LNCaP clone FGC (cell line): Measurements from ENCODE around the gene IL17RC.

Experiments
- DNase-seq: peaks from one replicate; pipeline ENCODE4 v3.0.0-alpha.2; 2011; ENCODE audit warnings: low read depth
- H3K4me3 ChIP-seq: 2 replicates; pipeline ENCODE4 v1.5.1; 2011; ENCODE audit warnings: mild to moderate bottlenecking, low read depth, low read length, control low read depth
- TF ChIP-seq, protein P1 (sequence below): IDR thresholded peaks from 2 replicates; pipeline ENCODE4 v1.5.1; 2012; ENCODE audit warnings: mild to moderate bottlenecking; ENCODE audit not compliant: control insufficient read depth, insufficient read depth; ENCODE audit errors: extremely low read depth

Gene IL17RC

GRCh38 chr3:9878700-9879099 lies 38.2 kb upstream of the IL17RC start:
- DNase-seq, result no peak
- no peak overlapping the region for H3K4me3 ChIP-seq
- TF ChIP-seq, protein P1, sequence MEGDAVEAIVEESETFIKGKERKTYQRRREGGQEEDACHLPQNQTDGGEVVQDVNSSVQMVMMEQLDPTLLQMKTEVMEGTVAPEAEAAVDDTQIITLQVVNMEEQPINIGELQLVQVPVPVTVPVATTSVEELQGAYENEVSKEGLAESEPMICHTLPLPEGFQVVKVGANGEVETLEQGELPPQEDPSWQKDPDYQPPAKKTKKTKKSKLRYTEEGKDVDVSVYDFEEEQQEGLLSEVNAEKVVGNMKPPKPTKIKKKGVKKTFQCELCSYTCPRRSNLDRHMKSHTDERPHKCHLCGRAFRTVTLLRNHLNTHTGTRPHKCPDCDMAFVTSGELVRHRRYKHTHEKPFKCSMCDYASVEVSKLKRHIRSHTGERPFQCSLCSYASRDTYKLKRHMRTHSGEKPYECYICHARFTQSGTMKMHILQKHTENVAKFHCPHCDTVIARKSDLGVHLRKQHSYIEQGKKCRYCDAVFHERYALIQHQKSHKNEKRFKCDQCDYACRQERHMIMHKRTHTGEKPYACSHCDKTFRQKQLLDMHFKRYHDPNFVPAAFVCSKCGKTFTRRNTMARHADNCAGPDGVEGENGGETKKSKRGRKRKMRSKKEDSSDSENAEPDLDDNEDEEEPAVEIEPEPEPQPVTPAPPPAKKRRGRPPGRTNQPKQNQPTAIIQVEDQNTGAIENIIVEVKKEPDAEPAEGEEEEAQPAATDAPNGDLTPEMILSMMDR, result no peak

GRCh38 chr3:9879830-9880549 lies 36.9 kb upstream of the IL17RC start, which contains the start of gene CIDEC:
Gene CIDEC (minus strand): TSS chr3:9880253. CDS start chr3:9878486, 1,767 bp downstream.
- H3K4me3 ChIP-seq, result no peak within 1 kb of the TSS
- DNase-seq, result no peak
- TF ChIP-seq, protein P1, result no peak

GRCh38 chr3:9881441-9881840 lies 35.5 kb upstream of the IL17RC start:
- TF ChIP-seq, protein P1, result no peak
- DNase-seq, result no peak
- H3K4me3 ChIP-seq, result no peak overlapping the region

DNA sequence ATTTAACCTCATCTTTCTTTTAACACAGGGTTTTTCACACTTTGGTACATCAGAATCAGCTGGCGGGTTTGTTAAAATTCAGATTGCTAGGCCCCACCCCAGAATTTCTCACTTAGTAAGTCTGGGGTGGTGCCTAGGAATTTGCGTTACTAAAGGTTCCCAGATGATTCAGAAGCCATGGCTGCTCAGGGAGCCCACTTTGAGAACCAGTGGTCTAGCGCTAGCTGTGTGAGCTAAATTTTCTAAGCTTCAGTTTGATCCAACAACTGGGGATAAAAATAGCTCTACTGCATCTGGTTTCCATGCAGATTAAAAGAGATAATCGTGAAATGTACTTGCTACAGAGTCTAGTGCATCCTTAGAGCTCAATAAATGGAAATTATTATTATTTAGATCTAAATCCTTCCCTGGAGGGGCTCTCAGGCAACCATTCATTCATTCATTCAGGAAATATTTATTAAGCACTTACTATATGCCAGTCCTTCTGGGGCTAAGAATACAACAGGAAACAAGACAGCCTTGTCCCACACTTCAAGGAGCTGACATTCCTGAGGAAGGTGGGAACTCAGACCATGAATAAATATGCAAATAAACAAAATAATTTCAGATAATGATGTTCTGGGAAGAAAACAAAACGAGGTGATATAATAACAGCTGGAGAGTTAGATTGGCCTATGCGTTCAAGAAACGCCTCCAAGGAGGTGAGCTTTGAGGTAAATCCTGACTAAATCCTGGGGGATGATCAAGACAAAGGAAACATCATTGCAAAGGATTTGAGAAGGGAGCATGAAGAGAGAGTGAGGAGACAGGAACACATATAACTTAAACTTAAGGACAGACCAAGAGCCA lies 33.0 kb upstream of the IL17RC start:
- TF ChIP-seq, protein P1, result no peak
- DNase-seq, result no peak
- no peak overlapping the region for H3K4me3 ChIP-seq

GRCh38 chr3:9884555-9885165 lies 32.2 kb upstream of the IL17RC start:
- H3K4me3 ChIP-seq, result no peak overlapping the region
- TF ChIP-seq, protein P1, result no peak
- no peak for DNase-seq

- H3K4me3 ChIP-seq, result no peak overlapping the region
- no peak for DNase-seq
- TF ChIP-seq, protein P1, result no peak
Observed at GRCh38 chr3:9886328-9886727, 30.6 kb upstream of the IL17RC start.
